AG09319 (cell line): ENCODE measurements around the gene TDRD9.
A peak's percentile ranks its signal among the peaks of the same experiment; 100 is the strongest.

Experiments
- DNase-seq: peaks from one replicate; pipeline ENCODE4 v3.0.0-alpha.2; 2010; ENCODE audit warnings: low read depth; ENCODE audit errors: extremely low read depth
- CTCF ChIP-seq: IDR thresholded peaks from 2 replicates; pipeline ENCODE4 v1.5.1; 2011; ENCODE audit warnings: low read depth, mild to moderate bottlenecking, inconsistent platforms, low read length, moderate library complexity

TDRD9 gene

DNA sequence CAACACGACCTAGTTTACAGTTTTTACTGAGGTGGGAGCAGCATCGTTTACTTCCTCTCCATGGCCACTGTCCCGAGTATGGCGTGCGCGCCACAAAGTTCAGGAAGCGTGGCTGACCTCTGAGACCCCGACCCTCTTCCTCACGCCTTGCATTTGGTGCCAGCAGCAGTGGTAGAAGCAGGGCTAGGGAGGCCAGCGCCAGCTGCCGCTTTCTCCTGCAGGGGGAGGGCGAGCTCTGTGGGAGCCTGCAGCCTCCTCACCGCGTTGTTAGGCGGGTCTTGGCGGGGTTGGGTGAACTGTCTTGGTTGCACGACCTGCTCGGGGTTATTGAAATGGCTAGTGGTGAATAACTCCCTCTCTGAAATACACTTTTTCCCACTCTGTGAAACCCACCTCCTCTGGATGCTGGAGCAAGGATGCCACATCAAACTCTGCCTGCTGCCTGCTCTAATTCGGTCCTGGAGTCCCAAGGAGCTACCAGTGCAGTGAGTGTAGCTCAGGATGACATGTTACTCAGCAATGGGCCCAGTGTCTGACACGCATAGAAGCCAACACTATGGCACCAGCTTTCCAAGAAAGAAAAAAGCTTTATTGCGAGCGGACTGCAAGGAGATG lies 22.3 kb upstream of the TDRD9 start:
- DNase-seq = no peak
- peak; percentile 14 for TF ChIP-seq CTCF

DNA sequence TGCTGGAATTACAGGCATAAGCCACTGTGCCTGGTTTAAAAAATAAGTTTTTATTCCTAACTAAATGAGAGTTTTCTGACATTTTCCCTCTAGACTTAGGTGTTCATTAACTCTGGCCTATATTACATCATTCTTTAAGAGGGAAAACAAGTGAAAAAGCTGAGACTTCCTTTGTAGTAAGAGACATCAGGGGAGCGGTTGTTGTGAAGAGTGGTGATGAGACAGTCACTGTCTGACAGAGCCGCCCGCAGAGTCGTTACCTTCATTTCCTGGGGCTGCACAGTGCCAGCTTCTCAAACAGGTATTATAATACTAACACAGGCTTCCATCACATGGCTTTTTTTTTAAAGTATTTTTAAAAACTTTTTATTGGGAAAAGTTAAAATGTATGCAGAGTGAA lies 19.7 kb upstream of the TDRD9 start:
- DNase-seq = no peak
- TF ChIP-seq CTCF = no peak

DNA sequence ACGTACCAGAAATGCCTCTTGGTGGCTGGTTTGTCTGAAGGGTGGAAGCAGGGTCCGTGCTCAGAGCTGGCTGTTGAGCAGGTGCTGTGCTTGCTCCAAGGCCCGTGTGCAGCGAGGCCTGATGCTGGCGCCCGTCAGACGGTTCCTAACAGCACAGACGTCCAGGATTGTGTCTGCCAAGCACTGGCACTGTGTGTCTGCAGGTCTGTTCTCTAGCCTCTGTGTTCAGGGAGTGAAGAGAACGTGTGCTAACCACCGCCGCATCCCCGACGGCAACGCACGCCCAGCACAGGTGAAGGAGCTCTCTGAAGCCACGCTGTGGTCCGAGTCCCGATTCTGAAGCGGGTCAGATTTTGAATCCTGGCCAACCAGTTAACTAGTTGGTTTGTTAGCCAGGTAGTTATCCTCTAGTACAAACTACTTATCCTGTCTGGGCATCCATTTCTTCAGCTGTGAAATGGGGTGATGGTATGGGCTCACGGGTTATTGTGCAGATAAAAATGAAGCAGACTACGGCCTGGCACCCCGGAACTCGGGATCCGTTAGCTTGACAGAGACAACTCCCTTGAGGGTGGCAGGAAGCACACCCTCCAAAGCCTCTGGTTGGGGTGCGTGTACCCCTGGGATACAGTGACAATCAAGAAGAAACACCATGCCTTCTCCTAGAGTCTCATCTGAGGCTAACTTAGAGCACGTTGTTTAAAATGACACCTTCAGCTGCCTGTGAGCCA lies 18.6 kb upstream of the TDRD9 start:
- no peak for DNase-seq
- no peak for TF ChIP-seq CTCF

GRCh38 chr14:103910262-103910935 lies 17.9 kb upstream of the TDRD9 start:
- peak; percentile 25 for DNase-seq
- peak; percentile 82 for TF ChIP-seq CTCF

DNA sequence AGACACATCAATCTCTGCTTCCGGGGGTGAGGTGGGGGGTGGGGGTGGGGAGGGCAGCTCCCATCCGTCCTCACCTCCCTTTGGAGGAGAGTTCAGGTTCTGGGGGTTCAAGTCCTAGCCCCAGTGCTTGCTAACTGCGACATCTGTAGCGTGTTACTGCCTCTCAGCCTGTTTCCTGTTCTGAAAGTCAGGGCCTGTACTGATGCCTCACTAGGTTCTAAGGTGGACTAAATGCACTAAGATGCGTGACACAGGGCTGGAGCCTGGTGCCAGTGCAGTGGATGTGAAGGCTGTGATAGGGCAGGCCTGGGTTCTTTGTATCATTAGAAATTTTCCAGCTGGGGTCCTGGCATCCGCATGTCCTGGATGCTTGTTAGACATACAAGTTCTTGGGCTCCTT lies 17.3 kb upstream of the TDRD9 start:
- no peak for TF ChIP-seq CTCF

DNA sequence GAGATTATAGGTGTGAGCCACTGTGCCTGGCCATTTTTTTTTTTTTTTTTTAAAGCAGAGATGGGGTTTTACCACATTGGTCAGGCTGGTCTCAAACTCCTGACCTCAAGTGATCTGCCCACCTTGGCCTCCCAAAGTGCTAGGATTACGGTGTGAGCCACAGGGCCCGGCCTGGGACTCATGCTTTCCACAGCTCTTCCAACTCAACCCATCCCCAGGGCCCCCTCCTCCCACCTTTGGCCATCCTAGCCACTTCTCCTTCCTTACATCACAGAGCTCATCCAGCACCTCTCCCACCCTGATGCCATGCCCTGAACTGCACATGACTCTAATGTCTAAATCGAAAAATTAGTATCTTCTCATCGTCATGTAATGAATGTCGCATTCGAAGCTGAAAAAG lies 12.6 kb upstream of the TDRD9 start:
- no peak for TF ChIP-seq CTCF
- DNase-seq = no peak

More for the DNA sequence above, 17.3 kb upstream of the TDRD9 start:
- no peak for DNase-seq

GRCh38 chr14:103916636-103917262 lies 11.5 kb upstream of the TDRD9 start:
- no peak for DNase-seq
- no peak for TF ChIP-seq CTCF
